Measurements from ENCODE around the gene ANTXRL. TPM values are rescaled to one million over a fixed set of nuclear protein-coding genes. Genes with fewer than 3 reads are reported as not detected.
"Not testable (repeated sequence)": the region's sequence is repeated elsewhere in the genome, so short reads cannot be mapped to it uniquely, and the experiment has no call there.

ANTXRL gene
- total RNA-seq, 2 donors from 2014 or later = not detected

DNA sequence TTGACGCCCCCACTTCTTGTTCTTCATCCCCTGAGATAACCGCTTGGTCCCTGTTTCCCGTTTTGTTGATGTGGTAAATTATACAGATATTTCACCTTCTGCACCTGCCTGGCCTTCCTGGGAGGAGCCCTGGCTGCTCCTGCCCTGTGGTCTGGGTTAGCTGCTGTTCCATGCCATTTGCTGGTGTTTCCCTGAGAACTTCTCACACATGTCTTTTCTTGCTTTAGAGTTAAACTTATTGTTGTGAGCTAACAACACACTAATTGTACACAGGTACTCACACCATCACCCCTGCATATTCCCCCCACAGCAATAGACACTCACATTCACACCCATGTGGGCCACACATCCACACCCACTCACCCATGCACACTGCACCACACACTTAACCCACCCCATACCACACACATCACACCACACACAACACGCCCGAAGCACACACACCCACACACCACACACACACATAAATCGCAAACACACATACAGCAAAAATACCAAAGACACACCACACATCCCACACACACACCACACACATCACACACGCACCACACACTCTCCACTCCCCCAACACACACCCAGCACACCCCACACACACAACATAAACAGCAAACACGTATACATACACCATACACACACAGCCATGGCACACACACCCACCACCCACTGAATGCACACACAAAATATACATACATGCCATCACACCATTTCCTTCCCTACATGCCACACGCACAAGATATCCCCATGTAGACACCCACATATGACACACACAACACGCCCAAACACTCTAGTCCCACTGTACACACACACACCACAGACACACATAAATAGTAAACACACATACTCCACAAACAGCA, 19.4 kb upstream of the ANTXRL start:
- no peak for ATAC-seq
- Mint-ChIP-seq H3K9me3 (no peaks in the 10 kb centered on the region), H3K36me3 (no peaks in the 10 kb centered on the region), H3K27ac (no peak overlapping the region)
- no peak for DNase-seq (ENCODE audit: low spot score in 2 of 2)

- no peaks in the 10 kb centered on the region for H3K9me3 Mint-ChIP-seq
- H3K36me3 Mint-ChIP-seq = no peaks in the 10 kb centered on the region
- H3K27ac Mint-ChIP-seq = no peak overlapping the region
- DNase-seq (ENCODE audit: low spot score in 2 of 2) = peak in 1 of 2 donors; percentile 48
- ATAC-seq = peak; percentile 83 to 84
Measured at GRCh38 chr10:46268076-46268881, 18.5 kb upstream of the ANTXRL start.

DNA sequence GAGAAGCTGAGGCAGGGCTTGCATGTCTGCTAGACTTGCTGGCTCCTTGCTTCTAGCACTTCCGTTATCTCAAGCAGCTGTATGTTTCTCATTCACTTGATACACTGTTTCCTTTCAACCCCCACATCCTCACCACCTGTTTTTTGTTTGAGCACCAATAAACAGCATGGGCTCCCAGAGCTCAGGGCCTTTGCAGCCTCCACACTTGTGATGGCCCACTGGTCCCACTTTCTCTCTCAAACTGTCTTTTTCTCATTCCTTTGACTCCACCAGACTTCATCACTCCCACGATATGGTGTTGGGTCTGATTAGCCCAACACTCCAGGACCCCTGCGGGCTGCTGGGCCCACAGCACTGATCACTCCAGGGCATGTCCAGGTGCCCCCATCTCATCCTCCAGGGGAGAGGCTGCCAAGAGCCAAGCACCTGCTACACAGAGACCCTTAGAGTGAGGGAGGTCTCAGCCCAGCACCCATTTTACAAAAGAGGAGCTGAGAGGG, 17.2 kb upstream of the ANTXRL start:
- not testable (repeated sequence) for H3K36me3 Mint-ChIP-seq, H3K9me3 Mint-ChIP-seq
- peak overlapping the region in 1 of 2 donors; percentile 72 for H3K27ac Mint-ChIP-seq
- peak in 1 of 2 donors; percentile 23 for DNase-seq (ENCODE audit: low spot score in 2 of 2)
- peak in 1 of 2 donors; percentile 29 for ATAC-seq

GRCh38 chr10:46270086-46270811, 16.5 kb upstream of the ANTXRL start:
- Mint-ChIP-seq H3K27ac (peak overlapping the region in 1 of 2 donors; percentile 72), H3K36me3 (peaks cover 0 to 5% of the 10 kb centered on the region in 2 donors), H3K9me3 (no peaks in the 10 kb centered on the region)
- DNase-seq (ENCODE audit: low spot score in 2 of 2) (no peak), ATAC-seq (peak; percentile 13 to 52)

DNA sequence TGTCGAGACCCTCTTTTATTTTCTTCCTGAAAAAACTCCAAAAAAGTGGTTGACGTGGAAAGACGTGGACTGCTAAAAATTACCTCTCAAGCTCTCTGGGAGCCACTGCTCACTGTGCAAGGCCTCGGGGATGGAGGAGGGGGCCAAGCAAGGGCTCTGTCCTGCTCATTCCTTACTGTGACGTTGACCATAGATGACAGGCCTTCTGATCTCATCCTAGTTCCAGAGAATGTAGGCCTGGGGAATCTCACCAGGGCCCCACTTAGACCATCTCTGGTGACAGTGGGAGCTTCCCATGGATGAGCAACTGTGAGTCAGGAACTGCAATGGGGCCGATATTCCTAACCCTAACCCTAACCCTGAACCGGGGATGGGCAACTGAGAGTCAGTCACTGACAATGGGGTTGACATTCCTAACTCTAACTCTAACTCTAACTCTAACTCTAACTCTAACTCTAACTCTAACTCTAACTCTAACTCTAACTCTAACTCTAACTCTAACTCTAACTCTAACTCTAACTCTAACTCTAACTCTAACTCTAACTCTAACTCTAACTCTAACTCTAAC, 15.8 kb upstream of the ANTXRL start:
- DNase-seq (ENCODE audit: low spot score in 2 of 2); H3K9me3 Mint-ChIP-seq; H3K27ac Mint-ChIP-seq; H3K36me3 Mint-ChIP-seq; ATAC-seq: not testable (repeated sequence)

DNA sequence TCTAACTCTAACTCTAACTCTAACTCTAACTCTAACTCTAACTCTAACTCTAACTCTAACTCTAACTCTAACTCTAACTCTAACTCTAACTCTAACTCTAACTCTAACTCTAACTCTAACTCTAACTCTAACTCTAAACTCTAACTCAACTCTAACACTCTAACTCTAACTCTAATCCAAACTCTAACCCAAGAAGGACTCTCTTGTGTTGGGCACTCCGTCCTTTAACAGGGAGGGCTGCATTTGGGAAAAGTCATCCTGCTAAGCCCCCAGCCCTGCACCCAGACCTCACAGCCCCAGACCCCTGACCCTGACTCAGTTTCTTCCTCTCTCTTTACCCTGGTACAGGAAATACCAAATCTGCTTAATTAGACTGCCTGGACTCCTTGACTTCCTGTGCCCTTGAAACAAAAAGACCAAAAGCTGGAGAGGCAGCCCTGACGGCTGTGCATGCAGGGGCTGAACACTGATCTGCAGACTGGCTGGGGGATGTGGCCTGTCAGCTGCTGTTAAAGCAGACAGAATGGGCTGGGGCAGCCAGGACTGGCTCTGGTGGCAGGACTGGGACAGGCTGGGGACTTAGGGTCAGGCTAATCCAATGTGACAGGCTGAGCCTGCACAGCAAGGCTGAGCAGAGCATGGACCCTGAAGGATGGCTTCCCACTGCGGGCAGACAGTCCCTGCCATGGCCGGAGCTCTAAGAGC, 14.8 kb upstream of the ANTXRL start:
- ATAC-seq = not testable (repeated sequence)

GRCh38 chr10:46272863-46273415, 13.9 kb upstream of the ANTXRL start:
- no peaks in the 10 kb centered on the region for H3K9me3 Mint-ChIP-seq
- peak in 1 of 2 donors; percentile 43 for DNase-seq (ENCODE audit: low spot score in 2 of 2)
- peaks cover 0 to 5% of the 10 kb centered on the region in 2 donors for H3K36me3 Mint-ChIP-seq
- no peak for ATAC-seq
- peak overlapping the region; percentile 44 to 59 for H3K27ac Mint-ChIP-seq

More for the DNA sequence above, 14.8 kb upstream of the ANTXRL start:
- DNase-seq (ENCODE audit: low spot score in 2 of 2) = peak in 1 of 2 donors; percentile 50
- H3K9me3 Mint-ChIP-seq, H3K36me3 Mint-ChIP-seq: not testable (repeated sequence)
- H3K27ac Mint-ChIP-seq = peak overlapping the region in 1 of 2 donors; percentile 59

- Mint-ChIP-seq H3K27ac (peak overlapping the region; percentile 30 to 48), H3K9me3 (no peaks in the 10 kb centered on the region), H3K36me3 (peaks cover 0 to 5% of the 10 kb centered on the region in 2 donors)
- DNase-seq (ENCODE audit: low spot score in 2 of 2) (peak in 1 of 2 donors; percentile 34), ATAC-seq (no peak)
Measured at GRCh38 chr10:46273506-46274477, 13.0 kb upstream of the ANTXRL start.

DNA sequence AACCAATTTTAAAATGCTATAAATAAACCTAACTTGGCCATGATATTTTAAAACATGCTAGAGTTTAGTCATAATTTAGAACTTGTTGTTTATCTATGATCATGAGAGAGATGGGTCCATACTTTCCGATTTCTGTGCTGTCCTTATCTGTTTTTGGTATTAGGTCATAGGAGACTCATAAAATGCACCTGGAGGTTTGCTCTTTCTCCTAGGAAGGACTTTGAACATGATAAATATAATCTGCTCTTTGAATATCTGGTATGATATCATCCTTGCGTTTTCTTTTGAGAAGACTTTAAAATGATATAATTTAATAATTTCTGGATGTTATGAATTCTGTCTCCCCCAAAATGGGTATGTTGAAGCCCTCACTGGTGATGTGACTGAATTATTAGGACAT, 9.0 kb upstream of the ANTXRL start:
- no peak for ATAC-seq

GRCh38 chr10:46282421-46282831, 4.4 kb upstream of the ANTXRL start:
- not testable (repeated sequence) for H3K27ac Mint-ChIP-seq

More for the DNA sequence above, 9.0 kb upstream of the ANTXRL start:
- Mint-ChIP-seq H3K9me3 (no peaks in the 10 kb centered on the region), H3K27ac (no peak overlapping the region), H3K36me3 (peaks cover 0 to 5% of the 10 kb centered on the region in 2 donors)
- DNase-seq (ENCODE audit: low spot score in 2 of 2) = no peak

DNA sequence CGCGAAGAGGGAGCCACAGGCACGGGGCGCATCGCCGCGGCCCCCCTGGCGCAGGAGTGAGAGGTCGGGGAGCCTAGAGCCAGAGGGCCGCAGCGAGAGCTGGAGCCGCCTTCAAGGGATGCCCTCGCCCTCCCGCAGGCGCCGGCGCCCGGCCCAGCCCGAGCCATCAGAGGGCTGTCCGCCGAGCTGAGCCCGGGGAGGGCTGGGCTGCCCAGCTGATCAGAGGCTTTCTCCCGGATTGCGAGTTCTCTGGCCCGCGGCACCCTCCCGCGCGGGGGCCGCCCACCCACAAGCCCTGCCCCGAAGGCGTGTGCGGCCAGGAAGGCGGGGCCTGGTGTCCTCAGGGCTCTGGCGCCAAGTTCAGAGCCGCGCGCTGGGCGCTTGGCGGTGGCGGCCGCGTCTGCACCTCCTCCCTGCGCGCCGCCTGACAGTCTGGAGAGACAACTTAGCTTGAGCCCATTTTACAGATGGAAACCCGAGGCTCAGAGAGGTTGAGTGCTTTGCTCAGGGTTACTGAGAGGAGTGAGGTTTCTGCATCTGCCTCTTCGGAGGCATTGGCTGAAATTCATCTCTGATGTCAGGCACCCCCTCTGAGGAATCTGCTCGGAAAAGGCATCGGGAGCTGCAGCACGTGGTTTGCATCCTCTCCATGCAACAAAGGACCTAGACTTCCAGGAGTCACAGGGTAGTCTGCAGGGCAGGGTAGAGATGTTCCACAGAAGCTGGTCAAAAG, 3.8 kb upstream of the ANTXRL start:
- Mint-ChIP-seq H3K36me3 (no peaks in the 10 kb centered on the region), H3K27ac (no peak overlapping the region), H3K9me3 (no peaks in the 10 kb centered on the region)
- DNase-seq (ENCODE audit: low spot score in 2 of 2) (peak; percentile 31 to 74), ATAC-seq (peak; percentile 65 to 66)

More at GRCh38 chr10:46282421-46282831, 4.4 kb upstream of the ANTXRL start:
- peak in 1 of 2 donors; percentile 11 for ATAC-seq
- not testable (repeated sequence) for H3K36me3 Mint-ChIP-seq; H3K9me3 Mint-ChIP-seq; DNase-seq (ENCODE audit: low spot score in 2 of 2)

GRCh38 chr10:46283580-46284285, 3.1 kb upstream of the ANTXRL start:
- DNase-seq (ENCODE audit: low spot score in 2 of 2) (no peak), ATAC-seq (no peak)
- Mint-ChIP-seq H3K36me3 (no peaks in the 10 kb centered on the region), H3K9me3 (no peaks in the 10 kb centered on the region), H3K27ac (peak overlapping the region; percentile 2 to 75)
